HG03103 (cell line): ENCODE data around the gene NLRC5.

ENCODE experiments used
- ATAC-seq: cut with Tn5 transposase; IDR thresholded peaks from one replicate; pipeline ENCODE4 v1.9.1; 2021; ENCODE audit warnings: low read depth; ENCODE audit not compliant: unreplicated experiment

NLRC5 gene

DNA sequence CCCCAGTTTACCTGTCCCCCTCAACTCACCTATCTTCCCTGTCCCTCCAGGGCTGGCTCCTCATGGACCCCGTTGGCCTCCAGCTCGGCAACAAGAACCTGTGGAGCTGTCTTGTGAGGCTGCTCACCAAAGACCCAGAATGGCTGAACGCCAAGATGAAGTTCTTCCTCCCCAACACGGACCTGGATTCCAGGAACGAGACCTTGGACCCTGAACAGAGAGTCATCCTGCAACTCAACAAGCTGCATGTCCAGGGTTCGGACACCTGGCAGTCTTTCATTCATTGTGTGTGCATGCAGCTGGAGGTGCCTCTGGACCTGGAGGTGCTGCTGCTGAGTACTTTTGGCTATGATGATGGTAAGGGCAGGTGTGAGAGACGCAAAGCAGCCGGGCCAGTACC, 31.3 kb downstream of the NLRC5 start:
- no peak for ATAC-seq

DNA sequence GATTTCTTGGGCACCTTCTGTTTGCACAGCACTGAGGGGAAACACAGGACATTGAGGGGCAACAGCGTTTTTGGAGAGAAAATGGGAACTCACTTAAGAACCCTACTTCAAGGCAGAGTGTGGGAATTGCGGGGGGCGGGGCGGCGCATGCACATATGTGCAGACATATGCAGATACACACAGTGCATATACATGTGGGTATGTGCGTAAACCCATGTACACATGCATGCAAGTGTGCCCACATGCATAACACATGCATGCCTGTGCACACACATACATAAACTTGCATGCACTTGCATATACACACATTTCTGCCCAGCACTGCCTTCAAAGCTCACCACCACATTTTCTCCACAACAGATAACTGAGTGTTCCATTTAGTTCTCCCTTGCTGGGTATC, 32.4 kb downstream of the NLRC5 start:
- no peak for ATAC-seq

DNA sequence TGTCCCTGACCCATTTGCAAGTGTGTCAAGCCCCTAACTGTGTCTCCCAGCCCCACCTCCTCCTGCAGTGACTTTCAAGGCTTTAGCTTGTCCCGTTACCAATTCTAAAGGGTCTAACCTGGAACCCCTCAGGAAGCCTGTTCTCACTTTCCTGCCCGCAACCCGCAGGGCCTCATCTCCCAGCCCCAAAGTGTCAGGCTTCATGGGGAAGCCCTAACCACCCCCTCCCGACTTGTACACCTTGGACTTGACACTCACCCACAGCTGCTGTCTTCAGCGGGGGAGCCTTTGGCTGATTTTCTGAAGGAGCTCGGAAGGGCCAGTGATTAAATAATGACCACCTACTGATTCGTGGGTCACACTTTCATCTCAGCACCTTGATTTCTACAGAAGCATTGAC, 33.1 kb downstream of the NLRC5 start:
- no peak for ATAC-seq

DNA sequence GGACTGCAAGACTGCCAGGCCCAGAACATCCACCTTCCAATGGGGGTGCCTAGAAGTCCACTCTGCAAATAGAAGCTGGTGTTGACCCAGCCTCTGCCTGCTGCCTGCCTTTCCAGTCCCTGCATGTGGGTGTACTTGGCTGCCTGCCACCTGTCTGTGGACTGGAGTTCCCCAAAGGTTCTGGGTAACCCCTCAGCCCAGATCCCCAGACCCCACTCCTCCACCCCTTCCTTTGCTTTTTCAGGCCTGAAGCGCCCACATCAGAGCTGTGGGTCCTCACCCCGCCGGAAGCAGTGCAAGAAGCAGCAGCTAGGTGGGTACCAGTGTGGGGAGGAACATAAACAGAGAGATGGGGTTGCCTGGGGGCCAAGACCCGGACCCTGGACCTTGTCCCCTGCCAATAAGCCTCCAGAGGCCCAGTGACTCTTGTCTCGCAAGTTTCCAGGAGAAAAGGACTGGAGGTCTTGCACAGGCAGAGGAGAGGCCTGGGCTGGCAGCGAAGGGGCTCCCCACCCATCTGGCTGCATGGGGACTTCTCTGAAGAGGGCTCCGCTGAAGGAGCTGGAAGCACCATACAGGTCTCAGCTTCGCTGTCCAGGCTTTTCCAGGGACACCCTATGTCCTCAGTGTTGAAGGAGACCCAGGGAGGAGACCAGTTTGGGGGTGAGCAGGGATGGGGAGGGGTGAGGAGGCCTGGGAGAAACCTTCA, 34.3 kb downstream of the NLRC5 start:
- no peak for ATAC-seq

DNA sequence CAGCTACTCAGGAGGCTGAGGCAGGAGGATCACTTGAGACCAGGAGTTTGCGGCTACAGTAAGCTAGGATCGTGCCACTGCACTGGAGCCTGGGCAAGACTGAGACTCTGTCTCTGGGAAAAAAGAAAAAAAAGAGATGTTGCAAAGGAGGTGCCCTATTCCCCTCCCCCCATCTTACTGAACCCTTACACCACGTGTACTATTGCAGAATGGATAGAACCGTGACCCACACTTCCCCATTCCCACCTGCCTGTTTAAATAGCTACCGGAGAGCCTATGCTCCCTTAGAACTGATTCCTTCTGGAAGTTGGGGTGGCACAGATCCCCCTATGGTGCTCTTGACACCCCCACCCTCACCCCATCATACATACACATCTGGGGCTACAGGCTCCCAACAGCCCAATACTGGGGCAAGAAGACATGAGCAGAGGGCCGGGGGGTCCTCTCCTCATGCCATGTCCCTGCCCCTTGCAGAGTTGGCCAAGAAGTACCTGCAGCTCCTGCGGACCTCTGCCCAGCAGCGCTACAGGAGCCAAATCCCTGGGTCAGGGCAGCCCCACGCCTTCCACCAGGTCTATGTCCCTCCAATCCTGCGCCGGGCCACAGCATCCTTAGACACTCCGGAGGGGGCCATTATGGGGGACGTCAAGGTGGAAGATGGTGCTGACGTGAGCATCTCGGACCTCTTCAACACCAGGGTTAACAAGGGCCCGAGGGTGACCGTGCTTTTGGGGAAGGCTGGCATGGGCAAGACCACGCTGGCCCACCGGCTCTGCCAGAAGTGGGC, 35.7 kb downstream of the NLRC5 start:
- ATAC-seq: no peak

DNA sequence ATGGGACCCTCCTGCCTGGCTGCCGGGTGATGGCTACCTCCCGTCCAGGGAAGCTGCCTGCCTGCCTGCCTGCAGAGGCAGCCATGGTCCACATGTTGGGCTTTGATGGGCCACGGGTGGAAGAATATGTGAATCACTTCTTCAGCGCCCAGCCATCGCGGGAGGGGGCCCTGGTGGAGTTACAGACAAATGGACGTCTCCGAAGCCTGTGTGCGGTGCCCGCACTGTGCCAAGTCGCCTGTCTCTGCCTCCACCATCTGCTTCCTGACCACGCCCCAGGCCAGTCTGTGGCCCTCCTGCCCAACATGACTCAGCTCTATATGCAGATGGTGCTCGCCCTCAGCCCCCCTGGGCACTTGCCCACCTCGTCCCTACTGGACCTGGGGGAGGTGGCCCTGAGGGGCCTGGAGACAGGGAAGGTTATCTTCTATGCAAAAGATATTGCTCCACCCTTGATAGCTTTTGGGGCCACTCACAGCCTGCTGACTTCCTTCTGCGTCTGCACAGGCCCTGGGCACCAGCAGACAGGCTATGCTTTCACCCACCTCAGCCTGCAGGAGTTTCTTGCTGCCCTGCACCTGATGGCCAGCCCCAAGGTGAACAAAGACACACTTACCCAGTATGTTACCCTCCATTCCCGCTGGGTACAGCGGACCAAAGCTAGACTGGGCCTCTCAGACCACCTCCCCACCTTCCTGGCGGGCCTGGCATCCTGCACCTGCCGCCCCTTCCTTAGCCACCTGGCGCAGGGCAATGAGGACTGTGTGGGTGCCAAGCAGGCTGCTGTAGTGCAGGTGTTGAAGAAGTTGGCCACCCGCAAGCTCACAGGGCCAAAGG, 36.8 kb downstream of the NLRC5 start:
- no peak for ATAC-seq

DNA sequence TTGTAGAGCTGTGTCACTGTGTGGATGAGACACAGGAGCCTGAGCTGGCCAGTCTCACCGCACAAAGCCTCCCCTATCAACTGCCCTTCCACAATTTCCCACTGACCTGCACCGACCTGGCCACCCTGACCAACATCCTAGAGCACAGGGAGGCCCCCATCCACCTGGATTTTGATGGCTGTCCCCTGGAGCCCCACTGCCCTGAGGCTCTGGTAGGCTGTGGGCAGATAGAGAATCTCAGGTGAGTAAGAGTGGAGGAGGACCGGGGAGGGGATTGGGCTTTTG, 37.4 kb downstream of the NLRC5 start:
- no peak for ATAC-seq

DNA sequence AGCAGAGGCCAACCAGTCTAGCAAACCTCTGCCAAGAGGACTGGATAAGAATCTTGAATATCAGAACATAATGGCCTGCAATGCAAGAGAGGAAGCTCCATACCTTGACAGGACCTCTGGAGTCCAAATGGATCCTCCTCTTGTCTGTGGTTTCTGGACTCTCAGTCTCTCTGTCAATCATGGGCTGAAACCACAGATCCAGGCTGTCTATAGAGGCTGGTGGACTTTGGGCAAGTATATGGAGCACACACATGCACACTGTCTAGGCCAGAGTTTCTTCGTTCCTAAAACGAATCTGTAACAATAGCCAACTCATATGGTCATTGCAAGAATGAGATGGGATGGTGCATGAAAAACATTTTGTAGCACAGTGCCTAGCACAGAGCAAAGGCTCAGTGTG, 37.7 kb downstream of the NLRC5 start:
- ATAC-seq: no peak

DNA sequence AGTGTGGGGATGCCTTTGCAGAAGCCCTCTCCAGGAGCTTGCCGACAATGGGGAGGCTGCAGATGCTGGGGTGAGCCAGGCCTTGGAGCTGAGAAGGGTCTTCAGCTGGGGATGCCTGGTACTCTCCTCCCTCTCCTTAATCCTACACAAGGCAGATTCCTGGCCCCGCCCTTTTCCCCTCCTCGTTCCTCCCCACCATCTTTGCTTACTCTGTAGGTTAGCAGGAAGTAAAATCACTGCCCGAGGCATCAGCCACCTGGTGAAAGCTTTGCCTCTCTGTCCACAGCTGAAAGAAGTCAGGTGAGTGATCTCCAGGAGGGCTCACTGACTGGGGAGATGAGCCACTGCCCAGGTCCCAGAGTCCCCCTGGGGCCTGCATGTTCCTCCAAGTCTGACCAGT, 38.7 kb downstream of the NLRC5 start:
- ATAC-seq: no peak

DNA sequence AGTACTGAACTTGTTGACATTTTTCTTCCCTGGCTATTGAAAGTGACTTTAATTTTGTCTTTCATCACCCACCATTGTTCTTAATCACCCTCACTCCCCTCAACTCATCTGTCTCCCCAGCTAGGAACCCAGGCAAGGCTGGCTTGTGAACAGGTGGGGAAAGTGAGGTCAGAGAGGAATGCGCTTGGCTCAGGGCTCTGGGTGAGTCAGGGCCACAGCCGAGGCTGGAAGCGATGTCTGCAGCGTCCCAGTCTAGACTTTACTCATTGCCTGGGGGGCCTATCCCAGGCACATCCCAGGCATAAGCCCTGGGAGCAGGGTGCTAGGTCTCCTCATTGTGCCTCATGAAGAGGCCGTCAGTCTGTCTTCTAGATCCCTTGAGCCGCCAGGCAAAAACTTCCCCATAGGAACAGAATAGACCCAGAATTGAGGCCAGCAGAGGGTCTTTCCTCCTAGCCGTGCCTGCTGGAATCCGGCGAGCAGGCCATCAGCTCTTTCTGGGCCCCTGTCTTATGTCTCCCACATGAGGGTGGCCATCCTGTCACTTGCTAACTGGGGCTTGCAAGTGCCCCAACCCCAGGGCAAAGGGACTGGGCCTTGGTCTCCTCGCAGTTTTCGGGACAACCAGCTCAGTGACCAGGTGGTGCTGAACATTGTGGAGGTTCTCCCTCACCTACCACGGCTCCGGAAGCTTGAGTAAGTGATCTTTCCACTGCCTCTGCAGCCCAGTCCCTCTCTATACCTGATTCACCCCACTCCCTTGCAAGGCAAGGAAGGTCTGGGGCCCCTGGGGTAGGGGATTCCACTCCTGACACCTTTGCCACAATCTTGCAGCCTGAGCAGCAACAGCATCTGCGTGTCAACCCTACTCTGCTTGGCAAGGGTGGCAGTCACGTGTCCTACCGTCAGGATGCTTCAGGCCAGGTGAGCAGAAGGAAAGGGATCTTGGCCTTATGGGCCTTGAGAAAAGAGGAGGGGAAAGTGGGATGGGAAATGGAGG, 40.1 kb downstream of the NLRC5 start:
- ATAC-seq: no peak

DNA sequence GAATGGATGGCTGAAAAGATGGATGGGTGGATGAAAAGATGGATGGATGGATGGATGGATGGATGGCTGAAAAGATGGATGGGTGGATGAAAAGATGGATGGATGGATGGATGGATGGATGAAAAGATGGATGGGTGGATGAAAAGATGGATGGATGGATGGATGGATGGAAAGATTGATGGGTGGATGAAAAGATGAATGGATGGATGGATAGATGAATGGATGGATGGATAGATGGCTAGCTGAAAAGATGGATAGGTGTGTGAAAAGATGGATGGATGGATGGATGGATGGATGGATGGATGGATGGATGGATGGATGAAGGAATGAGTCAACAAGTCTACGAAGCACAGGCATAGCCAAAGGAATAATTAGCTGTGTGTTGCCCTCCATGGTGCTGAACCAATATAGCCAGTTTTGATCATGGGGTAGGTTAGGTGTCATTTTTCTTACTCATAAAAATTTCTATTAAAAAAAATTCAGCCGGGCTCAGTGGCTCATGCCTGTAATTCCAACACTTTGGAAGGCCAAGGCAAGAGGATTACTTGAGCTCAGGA, 41.1 kb downstream of the NLRC5 start:
- no peak for ATAC-seq

DNA sequence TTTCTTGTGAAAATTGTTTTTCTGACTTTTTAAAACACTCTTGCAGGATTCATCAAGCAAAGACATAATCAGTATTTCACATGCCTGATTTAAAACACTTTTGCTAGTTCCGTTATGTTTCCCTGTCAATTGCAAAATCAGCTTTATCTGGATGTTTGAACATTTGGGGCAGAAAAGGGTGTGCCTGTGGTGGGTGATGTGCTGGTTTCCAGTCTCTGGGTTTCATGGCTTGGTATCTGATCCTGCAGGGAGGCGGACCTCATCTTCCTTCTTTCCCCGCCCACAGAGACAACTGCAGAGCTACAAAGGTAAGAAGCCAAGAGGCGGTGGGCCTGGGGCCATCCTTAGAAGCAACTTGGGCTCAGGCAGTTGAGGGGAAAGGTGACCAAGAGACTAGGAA, 41.8 kb downstream of the NLRC5 start:
- no peak for ATAC-seq

DNA sequence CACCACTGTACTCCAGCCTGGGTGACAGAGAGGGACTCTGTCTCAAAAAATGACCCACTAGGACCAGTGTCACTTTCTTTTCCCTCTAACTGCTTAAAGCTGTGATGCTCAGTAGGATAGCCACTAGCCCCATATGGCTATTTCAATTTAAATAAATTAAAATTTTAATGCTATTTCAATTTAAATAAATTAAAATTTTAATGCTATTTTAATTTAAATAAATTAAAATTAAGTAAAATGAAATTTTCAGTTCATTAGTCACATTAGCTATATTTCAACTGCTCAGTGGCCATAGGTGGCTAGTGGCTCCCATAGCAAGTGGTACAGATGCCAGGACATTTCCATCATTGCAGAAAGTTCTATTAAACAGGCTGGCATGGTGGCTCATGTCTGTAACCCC, 43.0 kb downstream of the NLRC5 start:
- ATAC-seq: no peak

DNA sequence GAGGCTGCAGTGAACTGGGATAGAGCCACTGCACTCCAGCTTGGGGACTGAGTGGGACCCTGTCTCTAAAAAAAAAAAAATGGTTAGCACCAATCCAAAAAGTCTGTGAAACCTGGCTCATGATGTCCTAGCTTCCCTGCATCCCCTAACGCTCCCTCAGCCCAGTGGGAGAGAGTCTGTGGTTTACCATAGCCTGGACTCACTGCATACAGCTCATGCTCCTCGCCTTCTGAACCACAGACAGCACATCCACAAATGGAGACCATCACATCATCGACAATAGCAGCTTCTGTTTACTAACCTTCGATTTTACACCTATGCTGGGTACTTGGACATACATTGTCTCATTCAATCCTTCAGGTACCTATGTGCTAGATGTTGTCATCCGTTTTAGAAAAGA, 43.6 kb downstream of the NLRC5 start:
- no peak for ATAC-seq

DNA sequence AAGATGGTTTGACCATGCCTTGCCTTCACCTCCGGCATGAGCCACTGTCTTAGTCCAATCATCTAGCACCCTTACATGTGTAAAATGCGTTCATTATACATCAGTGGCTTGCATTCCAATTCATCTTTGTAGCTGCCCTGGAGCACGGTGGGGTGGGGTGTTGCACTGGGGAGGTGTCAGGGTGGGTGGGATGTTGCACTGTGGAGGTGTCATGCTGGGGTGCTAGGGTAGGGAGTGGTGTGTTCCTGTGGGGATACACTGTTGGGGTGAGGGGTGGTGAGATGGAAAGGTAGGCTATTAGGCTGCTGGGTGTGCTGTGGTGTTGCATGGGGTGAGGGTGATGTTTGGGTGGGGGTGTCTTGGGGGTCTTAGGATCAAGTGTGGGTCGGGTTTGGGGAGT, 47.0 kb downstream of the NLRC5 start:
- ATAC-seq: no peak

DNA sequence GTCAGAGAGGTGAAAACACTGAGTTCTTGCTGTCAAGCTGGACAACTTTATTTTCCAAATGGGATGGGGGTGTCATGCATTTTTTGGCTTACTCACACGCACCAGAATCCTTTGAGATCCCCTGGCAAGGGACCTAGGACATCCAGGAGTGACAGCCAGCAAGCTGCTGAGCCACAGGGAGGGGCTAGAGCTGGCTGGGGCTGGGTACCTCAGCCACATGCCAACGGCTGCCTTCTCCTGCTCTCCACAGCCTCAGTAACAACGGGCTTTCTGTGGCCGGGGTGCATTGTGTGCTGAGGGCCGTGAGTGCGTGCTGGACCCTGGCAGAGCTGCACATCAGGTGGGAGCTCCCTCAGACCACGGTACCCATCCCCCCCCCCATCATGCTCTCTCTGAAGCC, 47.6 kb downstream of the NLRC5 start:
- no peak for ATAC-seq

DNA sequence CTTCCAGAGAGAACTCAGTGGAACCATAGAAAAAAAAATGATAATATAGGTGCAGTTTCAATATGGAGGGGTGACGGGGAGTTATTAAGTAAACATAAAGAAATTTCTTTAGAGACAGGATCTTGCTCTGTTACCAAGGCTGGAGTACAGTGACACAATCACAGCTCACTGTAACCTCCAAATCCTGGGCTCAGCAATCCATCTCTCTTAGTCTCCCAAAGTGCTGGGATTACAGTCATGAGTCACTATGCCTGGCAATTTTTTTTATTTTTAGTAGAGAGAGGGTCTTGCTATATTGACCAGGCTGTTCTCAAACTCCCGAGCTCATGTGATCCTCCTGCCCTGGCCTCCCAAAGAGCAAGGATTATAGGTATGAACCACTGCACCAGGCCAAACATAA, 48.8 kb downstream of the NLRC5 start:
- ATAC-seq: no peak

DNA sequence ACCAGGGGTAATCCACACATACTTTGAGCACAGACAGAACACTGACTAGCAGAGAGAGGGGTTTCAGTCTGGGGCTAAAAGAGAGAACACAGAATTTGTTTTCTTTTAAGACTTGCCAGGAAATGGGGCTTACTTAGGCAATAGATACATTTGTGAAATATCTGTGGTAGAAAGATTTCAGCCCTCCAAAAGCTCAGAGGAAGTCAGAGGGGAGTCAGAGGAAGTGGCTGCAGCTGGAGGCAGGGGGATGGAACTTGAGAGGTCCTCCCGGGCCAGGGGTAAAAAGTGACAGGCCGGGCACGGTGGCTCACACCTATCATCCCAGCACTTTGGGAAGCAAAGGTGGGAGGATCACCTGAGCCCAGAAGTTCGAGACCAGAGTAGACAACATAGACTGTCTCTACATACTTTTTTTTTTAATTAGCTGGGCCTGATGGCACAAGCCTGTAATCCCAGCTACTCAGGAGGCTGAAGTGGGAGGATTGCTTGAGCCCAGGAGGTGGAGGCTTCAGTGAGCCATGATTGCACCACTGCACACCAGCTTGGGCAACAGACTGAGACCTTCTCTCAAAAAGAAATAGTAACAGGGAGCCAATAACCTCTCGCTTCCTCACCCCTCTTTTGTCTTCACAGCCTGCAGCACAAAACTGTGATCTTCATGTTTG, 49.9 kb downstream of the NLRC5 start:
- no peak for ATAC-seq
